Dermis blood vessel endothelial cell (primary cell): ENCODE results near the gene C1orf50. TPM values are rescaled to one million over a fixed set of nuclear protein-coding genes. Genes with fewer than 3 reads are reported as not detected.
"Not testable (repeated sequence)": the region's sequence is repeated elsewhere in the genome, so short reads cannot be mapped to it uniquely, and the experiment has no call there.

Experiments used
- DNase-seq: peaks from one replicate; pipeline ENCODE4 v3.0.0; 2010
- total RNA-seq: library from RNA; depleted of rRNA; stranded (reverse); fragments of >200 nt; gene quantifications from 2 replicates; pipeline ENCODE4 v1.2.3, GENCODE V29; 2014

The C1orf50 gene
- total RNA-seq, result 4.0 and 11.9 TPM in 2 replicates

DNA sequence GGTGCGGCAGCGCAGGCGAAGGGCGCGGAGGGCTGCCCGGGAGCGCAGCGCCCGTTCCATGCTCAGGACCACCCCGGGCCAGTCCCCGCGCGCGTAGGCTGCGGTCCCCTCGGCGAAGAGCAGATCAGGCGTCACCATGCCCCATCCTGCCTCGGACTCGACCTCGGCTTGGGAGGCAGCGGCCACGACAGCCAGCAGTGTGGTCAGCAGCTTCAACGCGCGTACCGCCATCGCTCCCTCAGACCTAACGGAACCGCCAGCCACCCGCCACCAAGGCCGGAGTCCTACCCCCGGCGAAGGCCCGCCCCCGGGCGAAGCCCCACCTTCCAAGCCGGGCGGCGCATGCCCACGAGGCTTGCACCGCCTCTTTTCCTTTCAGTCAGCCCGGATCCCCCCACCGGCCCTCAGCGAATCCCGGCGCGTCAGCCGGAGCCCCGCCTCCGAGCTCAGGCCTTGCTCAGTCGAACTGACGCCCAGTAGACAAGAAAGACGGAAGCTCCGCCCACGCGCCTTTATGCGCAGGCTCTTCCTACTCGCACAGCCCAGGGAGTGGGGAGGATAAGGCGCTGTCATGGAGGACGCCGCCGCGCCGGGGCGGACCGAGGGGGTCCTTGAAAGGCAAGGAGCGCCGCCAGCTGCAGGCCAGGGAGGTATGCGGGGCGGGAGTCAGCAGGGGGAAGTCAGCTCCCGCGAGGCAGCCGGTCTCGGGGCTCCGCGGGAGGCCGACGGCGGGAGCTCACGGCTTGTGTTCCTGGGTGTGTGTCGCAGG is at the start of gene C1orf50, which contains the start of gene P3H1:
Gene C1orf50, plus strand, starts transcription at position 509 of the 769 bp plus-strand sequence. Its CDS starts 63 bp downstream, at position 572.
Gene P3H1, minus strand, starts transcription at position 288 of the 769 bp plus-strand sequence. Its CDS starts 57 bp downstream, at position 231.
- DNase-seq, result peak; percentile 99

DNA sequence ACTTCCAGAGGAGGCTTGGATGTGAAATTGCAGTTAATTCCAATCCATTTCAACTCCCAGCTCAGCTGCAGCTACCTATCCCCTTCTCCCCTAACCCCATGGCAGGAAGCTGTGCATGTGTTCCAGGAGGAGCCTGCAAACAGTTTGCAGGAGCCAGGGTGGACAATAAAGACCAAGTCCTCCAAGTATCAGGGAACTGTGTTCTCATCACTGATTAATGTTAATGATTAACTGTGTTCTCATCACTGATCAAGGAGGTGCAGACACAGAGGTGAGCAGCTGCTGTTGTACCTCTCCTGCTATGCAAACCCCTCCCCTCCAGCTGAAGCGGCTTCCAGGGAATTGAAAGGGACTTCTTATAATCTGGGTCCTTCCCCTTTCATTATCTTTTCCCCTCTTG is 46.2 kb upstream of the C1orf50 start:
- no peak for DNase-seq

DNA sequence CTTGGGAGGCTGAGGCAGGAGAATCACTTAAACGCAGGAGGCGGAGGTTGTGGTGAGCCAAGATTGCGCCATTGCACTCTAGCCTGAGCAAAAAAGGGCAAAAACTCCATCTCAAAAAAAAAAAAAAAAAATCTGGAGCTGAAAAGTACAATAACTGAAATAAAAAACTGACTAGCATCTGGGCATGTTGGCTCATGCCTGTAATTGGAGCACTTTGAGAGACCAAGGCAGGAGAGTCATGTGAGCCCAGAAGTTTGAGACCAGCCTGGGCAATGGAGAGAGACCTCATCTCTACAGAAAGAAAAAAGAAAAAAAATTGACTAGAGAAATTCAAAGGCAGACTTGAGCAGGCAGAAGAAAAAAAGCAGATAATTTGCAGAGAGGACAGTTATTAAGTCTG is 45.1 kb upstream of the C1orf50 start:
- DNase-seq, result no peak

DNA sequence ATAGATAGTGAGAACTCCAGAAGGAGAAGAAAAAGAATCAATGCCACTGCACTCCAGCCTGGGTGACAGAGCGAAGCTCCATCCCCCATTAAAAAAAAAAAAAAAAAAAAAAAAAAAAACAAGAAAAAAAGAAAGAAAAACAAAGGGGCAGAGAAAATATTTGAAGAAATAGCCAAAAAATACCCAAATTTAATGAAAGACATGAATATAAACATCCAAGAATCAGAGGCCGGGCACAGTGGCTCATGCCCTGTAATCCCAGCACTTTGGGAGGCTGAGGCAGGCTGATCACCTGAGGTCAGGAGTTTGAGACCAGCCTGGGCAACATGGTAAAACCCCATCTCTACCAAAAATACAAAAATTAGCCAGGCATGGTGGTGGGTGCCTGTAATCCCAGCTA is 44.6 kb upstream of the C1orf50 start:
- DNase-seq, result not testable (repeated sequence)

DNA sequence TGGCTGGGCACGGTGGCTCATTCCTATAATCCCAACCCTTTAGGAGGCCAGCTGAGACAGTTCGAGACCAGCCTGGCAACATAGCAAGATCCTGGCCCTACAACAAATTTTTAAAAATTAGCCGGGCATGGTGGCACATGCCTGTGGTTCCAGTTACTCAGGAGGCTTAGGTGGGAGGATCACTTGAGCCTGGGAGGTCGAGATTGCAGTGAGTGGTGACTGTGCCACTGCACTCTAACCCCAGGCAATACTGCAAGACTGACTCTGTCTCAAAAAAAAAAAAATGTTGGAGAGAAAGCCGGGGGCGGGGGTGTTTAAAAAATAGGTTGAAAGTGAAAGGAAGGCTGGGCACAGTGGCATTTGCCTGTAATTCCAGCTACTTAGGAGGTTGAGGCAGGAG is 43.5 kb upstream of the C1orf50 start:
- DNase-seq, result no peak

DNA sequence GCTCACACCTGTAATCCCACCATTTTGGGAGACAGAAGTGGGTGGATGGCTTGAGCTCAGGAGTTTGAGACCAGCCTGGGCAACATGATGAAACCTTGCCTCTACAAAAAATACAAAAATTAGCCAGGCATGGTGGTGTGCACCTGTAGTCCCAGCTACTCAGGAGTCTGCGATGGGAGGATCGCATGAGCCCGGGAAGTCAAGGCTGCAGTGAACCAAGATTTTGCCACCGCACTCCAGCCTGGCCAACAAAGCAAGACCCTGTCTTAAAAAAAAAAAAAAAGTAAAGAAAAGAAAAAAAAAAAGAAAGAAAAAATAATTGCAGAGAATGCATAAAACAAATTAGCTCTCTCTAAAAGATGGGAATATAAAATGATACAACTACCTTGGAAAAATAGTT is 41.2 kb upstream of the C1orf50 start:
- DNase-seq, result not testable (repeated sequence)

DNA sequence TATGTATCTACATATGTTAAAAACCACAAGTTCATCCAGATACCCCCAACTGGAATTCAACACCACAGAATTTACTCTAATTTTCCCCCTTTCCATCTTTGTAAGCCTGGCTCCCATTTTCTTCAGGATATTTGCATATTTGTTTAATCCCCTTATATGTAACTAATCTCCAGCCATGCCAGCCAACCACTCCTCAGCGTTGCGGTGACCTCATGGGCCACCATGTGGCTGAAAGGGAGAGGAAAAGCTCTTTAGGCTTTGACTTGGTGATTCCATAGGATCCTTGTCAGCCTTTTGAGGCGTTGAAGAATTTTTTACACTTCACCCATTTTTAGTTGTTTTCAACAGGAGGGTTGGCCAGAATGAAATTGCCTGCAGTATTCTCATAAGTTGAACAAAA is 37.0 kb upstream of the C1orf50 start:
- no peak for DNase-seq

DNA sequence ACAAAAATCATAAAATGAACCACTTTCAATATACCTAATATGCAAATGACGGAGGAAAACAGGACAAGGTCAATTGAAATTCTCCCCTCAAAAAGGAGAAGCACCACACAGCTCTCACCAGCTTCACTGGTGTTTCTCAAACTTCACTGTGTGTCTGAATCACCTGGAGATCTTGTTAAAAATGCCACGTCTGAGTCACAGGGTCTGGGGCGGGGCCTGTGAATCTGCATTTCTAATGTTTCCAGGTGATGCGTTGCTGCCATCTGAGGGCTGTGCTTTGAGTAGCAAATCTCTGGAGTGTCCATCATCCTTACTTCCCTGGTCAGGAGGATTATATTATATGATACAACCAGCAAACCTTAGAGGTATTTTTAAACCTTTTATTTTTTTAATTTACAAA is 36.1 kb upstream of the C1orf50 start:
- no peak for DNase-seq

DNA sequence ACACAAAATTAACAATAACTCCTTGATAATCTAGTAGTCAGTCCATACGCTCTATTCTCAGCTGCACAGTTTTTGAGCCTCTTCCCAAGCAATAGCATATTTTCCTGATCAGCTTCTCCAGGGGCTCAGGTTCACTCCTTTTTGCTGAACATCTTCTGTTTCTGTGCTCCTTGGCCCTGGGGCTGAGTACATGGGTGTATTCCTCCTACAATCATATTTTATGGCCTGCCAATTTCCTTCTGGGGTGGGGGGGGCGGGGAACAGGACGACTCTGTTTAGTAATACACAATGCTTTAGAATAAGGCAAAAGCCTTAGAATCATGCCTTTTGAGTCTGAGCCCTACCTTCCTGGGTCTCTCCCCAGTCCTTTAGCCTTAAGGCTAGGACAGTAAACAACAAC is 35.5 kb upstream of the C1orf50 start:
- no peak for DNase-seq

DNA sequence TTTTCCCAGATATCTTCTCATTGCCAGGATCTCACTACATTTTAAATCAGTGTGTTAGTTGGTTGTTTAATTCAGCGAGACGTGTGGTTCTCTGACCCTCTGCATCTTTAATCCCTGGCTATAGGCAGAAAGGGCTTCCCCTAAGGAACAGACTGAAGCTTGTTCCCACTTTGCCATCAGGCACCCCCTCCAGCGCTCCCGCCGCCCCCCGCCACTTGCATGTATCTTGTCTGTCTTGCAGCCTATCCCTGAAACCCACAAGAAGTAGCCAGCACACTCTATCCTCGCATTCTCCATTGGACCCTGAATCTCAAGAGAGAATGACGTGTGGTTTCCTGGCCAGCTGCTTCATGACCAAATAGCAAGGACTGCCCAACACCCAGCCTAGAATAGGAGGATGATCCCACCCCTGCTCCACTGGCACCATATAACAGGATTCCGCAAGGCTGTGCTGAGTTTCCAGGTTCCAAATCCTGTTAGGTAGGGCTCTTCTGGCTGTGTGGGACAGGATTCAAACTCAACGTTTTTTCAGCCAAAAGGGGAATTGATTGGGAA is 34.8 kb upstream of the C1orf50 start:
- DNase-seq, result no peak

DNA sequence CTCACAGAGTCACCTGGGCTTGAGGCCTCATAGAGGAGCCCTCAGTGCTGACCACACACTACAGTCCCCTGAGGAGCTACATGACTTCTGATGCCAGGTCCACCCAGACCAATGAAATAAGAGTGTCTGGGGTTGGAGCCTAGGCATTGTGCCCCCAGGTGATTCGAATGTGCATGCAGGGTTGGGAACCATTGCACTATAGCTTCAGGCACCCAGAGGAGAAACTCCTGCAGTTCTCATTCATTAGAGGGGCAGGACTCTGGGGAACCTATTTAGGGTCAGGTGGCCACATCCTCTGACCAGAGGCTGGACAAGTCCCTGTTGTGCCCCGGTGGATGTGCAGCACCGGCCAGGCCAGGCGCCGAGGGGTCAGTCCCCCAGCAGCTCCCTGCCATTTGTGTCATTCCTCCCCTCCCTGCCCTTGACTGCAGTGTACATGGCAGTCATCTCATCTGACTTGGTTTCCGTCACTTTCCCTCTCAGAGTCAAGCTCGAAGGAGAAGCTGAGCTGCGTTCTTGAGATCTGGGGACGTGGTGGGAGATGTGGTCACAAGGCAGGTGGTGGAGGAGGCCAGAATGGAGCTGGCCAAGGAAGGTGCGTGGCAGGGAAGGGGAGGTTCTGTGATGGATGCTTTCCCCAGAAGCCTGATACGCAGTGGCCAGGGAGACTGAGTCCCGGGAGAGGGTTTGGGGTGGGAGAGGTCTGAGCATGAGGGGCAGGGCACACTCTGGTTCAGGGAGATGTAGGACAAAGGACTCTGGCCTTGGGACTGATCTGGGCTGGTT is 33.4 kb upstream of the C1orf50 start:
- DNase-seq, result no peak

DNA sequence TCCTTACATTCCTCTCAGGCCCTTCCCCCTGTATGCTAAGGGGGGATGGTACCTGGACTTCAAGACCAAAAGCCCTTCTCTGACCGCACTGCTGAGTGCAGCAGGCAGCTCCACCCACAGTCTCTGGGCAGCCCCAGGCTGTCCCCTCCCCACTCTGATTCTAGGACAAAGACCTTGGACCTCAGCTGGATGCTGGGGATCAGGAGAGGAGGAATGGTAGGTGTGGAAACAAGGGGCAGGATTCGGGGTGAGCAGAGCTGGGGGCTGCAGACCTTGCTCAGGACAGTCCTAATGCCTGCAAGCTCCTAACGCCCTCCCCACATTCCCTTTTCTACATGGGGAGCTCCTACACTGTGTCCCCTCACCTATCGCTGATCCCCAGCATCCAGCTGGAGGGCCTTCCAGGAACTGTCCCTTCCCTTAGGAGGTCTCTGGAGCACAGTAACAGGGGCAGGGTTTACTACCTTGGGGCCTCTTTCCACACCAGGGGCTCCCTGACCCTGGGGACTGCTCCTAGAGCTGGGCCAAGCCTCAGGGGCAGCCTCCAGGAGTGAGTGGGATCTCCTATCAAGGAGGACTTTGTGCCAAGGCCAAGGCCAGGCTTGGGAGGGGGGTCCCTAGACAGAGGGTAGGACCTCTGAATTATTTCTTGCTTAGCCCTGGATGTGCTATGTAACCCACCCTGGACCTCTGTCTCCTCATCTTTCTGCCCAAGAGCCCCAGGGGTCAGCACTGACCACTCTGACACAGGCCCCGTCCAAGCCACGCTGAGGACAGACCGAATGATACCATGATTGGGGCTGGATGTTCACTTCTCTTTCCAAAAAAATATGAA is 32.6 kb upstream of the C1orf50 start:
- DNase-seq, result no peak

DNA sequence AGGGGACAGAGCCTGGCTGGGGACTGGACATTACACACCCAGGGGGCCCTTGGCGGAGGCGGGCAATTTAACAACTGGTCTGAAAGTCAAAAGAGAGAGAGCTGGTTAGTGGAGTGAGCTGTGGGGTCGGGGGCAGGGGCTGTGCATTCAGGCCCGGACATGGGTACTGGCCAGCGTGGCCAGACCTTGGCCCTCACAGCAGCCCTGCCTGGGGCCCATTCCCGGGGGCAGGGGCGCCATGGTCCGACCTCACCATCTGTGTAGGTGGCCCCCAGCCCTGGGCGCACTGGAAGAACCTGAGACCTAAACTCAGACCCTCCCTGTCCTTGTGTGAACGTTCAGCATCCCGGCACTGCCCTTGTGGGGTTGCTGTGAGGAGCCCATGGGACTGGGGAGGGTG is 32.0 kb upstream of the C1orf50 start:
- DNase-seq, result no peak

DNA sequence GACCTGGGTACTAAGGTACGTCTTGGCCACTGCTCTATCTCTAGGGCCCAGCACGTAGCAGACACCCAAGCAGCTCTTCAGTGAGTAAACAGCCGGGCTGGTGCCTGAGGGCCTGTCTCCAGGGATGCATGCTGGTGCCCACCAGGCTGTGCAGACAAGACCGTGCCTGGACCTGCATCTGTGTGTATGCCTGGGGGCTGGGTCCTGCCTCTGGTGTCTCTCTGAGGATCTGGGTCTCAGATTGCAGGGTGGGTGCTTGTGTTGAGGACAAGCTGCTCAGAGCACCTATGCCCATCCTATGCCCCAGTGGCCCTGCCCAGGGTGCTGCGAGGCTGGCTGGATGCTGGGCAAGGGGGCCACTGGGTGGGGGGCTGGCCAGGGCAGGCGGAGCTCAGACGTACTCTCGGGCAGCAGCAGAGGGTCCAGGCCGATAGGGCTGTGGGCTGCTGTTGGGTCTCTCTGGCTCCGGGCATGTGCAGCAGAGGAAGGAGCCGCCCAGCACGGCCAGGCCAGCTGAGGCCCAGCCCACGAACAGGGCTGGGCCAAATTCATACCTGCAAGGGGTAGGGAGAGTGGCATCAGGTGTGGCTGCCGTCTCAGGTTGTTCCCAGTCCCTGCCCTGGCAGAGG is 31.5 kb upstream of the C1orf50 start:
- DNase-seq, result no peak

DNA sequence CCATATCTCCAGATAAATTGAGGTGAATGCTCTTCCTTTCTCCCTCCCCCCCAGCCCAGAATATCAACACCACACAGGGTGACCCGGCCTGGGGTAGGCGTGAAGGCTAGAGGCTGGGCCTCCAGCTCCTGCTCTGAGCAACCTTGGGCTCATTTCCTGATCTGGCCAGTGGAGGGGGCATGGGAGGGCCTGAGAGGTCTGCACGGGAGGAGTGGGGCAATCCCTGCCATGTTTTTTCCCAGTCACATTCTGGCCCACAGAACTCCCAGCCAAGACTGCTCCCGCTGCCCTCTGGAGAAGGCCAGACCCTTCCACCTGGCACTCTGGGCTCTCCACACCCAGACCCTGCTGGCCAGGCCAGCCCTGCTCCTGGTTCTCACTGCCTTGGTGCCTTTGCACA is 30.9 kb upstream of the C1orf50 start:
- DNase-seq, result peak; percentile 20

DNA sequence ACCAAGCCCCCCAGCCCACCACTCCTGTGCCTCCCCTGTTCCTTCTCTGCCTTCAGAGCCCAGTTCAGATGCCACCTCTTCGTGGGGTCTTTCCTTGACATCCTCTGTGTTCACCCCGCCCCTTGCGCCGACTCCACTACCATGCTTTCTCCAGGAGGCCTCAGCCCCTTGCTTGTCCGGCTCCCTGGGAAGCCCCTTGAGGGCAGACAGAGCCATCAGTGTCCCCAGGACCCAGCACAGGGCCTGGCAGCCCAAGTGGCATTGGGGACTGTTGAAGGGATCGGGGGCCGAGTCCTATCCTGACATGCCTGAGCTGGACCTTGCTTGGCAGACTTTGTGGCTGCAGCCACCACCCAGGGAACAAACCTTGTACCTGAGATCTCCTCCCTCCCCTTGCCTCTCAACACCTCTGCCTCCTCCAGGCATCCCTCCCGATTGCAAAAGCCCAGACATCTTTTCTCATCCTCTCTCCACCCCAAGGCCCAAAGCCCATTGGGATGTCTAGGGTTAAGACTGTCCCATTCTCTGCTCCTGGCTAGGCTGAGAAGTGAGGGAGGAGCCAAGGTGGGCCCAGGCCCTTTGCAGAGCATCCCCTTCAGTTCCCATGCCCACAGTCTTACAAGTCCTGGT is 30.4 kb upstream of the C1orf50 start:
- no peak for DNase-seq

DNA sequence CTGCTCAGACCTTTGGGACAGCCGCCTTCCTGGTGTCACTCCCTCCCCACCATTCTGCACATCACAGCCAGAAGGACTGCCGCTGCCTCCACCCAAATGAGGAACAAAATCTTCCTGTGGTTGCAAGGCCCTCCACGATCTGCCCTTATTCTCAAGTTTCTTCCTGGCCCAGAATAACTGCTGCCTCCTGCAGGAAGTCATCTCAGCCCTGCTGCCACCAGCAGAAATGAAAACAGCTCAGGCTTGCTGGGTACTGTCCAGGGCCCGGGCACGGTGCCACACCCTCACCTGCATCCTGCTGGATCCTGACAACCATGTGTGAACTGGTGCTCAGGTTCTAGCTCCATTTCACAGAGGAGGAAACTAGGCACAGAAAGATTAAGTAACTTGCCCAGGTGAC is 29.8 kb upstream of the C1orf50 start:
- DNase-seq, result peak; percentile 12

DNA sequence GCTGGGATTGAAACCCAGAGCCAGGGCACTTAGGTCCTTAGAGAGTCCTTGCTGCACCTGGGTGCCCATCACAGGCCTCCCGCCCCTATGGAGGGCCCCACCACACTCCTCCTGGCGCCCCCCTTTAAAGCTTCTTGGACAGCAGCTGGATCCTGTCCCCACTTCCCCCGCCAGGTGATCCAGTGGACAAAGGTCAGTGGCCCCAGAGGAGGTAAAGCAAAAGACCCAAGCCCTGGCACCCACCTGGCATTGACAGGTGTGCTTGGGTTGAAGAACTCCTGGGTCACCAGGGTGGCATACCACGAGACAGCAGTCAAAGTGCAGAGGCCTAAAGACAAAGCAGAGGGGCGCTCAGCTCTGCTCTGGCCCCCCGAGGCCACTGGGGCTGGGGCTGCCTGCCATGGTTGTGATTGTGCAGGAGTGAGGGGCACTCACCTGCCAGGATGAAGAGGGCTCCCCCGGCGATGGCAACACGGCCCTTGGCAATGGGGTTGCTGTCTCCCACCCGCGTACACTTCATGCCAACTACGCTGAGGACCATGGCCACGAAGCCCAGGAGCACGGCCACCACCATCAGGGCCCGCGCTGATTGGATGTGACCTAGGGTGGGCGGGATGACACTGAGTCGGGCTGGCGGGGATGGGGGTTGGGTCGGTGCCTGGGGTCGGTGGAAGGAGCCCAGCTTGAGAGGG is 28.9 kb upstream of the C1orf50 start:
- DNase-seq, result no peak

DNA sequence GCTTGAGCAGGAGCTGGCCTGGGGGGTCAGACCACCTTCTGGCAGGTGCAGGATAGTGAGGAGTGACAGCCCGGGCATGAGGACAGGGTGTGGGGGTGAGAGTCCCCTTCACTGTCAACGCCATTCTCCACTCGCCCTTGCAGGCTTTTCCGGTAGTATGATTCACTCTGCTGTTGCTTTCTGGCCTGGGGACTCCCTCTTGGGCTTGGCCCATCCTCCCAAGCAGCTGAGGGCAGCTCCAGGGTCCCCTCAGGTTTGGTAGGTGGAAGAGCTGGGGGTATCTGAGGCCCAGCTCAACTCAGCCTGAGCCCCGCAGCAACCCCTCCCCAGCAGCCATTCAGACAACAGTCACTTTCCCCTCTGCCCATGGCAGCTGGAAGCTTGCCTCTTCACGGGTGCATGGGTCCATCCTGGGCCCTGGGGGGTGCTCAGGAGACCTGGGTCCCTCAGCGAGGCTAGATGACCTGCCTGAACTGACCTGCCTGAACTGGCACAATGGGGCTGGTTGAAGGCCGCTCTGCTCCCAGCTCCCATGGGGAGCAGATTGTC is 28.3 kb upstream of the C1orf50 start:
- DNase-seq, result no peak
